ENCODE results near the gene ACOT11.
"Not testable (repeated sequence)": the region's sequence is repeated elsewhere in the genome, so short reads cannot be mapped to it uniquely, and the experiment has no call there.

Gene ACOT11

GRCh38 chr1:54608566-54609230 is 60.7 kb downstream of the ACOT11 start:
- DNase-seq (no peak), ATAC-seq (no peak)

DNA sequence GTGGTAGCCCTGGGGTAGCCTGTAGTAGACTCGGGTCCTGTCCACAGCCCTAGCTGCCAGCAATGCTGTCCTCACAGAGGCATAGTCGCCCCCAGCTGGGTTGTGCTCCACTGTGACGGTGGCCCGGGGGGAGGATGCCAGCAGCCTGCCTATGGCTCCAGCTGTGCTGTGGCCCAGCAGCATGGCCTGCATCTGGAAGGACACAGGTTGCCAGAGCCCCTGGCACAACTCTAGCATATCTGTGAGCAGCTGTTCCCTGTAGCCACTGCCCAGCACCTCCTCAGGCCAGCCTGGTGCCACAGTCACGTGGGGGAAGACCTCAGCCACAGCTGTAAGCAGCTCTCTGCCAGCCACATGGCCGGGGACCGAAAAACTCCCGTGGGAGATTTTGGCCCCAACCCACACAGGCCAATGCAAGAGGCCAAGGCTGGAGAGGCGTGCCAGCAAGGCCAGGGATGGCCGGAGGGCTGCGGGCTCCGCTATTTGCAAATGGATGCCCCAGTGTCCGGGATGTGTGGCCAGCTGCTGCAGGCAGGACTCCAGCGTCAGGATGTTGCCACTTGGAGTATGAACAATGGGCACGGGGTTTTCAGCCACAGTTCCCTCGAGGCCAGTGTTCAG is 61.4 kb downstream of the ACOT11 start:
- no peak for ATAC-seq
- no peak for DNase-seq

- no peak for ATAC-seq
- DNase-seq, result no peak
Measured at GRCh38 chr1:54610048-54610447, 62.0 kb downstream of the ACOT11 start.

GRCh38 chr1:54610601-54611580 is 62.9 kb downstream of the ACOT11 start:
- DNase-seq (no peak), ATAC-seq (no peak)

DNA sequence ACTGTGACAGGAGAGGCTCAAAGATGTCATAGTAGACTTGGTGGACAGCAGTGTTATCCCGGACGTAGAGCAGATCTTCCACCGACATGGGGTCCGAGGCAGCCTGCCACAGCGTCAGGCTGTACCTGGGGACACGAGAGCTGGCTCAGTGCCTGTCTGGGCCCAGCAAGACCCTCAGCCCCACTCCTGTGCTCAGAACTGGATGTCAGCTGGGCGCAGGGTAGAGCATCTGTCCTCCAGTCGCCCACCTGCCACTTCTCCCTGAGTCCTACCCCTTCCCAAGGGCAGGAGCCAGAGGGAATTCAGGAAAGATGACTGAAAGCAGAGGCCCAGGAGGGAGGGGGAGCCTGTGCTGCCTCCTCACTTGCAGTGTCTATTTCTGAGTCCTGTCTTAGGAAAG is 63.6 kb downstream of the ACOT11 start:
- ATAC-seq (no peak), DNase-seq (no peak)

- no peak for DNase-seq
- no peak for ATAC-seq
Measured at GRCh38 chr1:54614024-54614423, 66.0 kb downstream of the ACOT11 start.

DNA sequence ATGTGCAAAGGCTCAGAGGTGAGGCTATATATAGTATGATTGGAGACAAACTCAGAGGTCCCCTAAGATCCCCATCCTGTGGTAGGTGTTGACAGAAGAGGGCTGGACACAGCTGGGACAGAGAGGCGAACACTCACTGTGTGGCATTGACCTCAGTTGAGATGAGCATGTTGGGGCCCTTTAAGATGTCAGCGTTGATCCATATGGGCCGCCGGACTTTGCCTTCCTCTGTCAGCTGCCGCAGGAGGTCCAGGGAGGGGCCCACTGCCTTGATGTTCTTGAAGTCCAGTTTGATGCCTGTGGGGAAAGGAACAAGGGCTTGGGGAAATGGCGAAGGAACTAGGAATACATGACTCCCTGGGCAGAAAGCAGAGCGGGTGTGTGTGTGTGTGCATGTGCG is 66.5 kb downstream of the ACOT11 start:
- DNase-seq, result no peak
- ATAC-seq, result no peak

GRCh38 chr1:54615531-54616279 is 67.7 kb downstream of the ACOT11 start:
- DNase-seq, result no peak

GRCh38 chr1:54619749-54620148 is 71.7 kb downstream of the ACOT11 start:
- DNase-seq (no peak), ATAC-seq (no peak)

More at GRCh38 chr1:54615531-54616279, 67.7 kb downstream of the ACOT11 start:
- ATAC-seq, result no peak

GRCh38 chr1:54623216-54624007 is 75.4 kb downstream of the ACOT11 start, which contains the start of gene FAM151A:
TSS of gene FAM151A (minus strand) at chr1:54623525. CDS start at chr1:54623395, 130 bp downstream.
- no peak for ATAC-seq

DNA sequence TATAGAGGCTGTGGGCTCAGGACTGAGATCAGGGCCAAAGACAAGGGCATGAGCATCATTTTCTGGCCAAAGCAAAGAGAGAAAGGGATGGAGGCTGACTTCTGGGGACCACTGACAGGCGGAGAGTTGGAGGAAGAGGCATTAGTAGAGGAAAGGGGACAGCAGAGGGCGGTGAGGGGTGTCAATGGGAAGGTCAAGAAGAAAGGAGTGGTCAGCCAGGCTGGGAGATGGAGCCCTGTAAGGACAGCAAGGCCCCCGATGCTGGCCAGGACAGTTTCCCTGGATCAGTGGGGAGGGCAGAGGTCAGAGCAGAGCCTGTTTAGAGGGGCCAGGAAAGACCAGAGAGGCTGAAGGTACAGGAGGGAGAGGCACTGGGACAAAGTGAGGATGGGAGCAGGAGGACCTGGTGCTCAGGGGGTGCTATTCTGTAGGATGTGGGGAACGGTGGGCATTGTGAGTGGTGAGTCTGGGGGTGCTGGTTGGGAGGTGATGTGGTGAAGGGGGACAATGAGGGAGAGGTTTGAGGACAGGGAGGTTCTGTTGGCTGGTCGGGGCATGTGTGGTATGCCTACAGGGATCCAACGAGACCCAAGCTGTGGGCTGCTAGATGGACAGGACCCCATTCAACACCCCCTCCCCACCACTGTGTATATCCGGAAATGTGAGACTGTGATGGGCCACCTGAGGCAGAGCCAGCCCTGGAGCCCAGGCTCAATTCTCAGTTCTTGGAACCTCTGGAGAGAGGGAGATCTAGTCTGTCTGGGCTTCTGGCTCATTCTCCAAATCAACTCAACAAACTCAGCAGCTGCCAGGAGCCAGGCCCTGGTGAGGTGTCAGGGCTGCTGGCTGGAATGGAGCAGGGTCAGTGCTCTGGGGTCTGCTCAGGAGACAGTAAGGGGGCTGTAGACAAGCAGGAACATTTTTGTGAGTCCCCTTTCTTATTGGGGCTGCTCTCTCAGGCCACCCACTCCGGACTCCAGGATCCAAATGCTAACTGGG is 76.7 kb downstream of the ACOT11 start:
- DNase-seq (no peak), ATAC-seq (no peak)

More at GRCh38 chr1:54623216-54624007, 75.4 kb downstream of the ACOT11 start, which contains the start of gene FAM151A:
- DNase-seq, result no peak

DNA sequence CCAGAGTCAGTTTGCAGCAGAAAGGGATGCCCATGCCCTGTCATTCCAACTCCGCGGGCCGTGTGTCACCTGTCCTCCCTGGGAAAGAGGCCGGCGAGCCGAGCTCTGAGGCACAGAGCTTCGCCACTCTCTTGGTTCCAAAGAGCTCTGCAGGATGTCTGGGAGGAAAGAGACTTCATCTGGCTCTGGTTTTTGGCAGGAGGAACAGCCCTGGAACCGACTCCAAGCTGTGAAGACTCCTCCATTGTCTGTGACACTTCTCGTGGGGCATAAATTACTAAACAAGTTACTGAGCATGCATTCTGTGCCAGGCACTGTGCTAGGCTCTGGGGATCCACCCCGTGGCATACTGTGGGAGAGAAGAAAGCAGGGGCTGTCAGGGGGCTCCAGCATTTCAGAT is 79.2 kb downstream of the ACOT11 start:
- ATAC-seq (no peak), DNase-seq (no peak)

DNA sequence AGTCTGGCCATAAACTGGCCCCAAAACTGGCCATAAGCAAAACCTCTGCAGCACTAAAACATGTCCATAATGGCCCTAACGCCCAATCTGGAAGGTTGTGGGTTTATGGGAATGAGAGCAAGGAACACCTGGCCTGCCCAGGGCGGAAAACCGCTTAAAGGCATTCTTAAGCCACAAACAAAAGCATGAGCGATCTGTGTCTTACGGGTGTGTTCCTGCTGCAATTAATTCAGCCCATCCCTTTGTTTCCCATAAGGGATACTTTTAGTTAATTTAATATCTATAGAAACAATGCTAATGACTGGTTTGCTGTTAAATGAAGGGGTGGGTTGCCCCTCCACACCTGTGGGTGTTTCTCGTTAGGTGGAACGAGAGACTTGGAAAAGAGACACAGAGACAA is 87.8 kb downstream of the ACOT11 start:
- ATAC-seq, DNase-seq: not testable (repeated sequence)

DNA sequence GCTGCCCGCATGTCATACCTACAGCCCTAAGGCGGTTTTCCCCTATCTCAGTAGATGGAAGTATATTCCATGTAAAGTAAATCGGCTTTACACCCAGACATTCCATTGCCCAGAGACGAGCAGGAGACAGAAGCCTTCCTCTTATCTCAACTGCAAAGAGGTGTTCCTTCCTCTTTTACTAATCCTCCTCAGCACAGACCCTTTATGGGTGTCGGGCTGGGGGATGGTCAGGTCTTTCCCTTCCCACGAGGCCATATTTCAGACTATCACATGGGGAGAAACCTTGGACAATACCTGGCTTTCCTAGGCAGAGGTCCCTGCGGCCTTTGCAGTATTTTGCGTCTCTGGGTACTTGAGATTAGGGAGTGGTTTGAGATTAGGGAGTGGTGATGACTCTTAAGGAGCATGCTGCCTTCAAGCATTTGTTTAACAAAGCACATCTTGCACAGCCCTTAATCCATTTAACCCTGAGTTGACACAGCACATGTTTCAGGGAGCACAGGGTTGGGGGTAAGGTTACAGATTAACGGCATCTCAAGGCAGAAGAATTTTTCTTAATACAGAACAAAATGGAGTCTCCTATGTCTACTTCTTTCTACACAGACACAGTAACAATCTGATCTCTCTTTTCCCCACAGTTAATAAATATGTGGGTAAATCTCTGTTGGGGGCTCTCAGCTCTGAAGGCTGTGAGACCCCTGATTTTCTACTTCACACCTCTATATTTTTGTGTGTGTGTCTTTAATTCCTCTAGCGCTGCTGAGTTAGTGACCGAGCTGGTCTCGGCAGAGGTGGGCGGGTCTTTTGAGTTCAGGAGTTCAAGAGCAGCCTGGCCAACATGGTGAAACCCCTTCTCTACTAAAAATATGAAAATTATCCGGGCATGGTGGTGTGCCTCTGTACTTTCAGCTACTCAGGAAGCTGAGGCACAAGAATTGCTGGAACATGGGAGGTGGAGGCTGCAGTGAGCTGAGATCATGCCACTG is 88.7 kb downstream of the ACOT11 start:
- ATAC-seq, DNase-seq: not testable (repeated sequence)

- no peak for DNase-seq
- no peak for ATAC-seq
Measured at GRCh38 chr1:54640361-54640760, 92.3 kb downstream of the ACOT11 start.

- ATAC-seq, result no peak
- no peak for DNase-seq
Measured at GRCh38 chr1:54640863-54641836, 93.1 kb downstream of the ACOT11 start, which contains the start of gene MROH7. TSS of gene MROH7 (plus strand) at chr1:54641786. CDS start at chr1:54652927, 11,141 bp downstream.

DNA sequence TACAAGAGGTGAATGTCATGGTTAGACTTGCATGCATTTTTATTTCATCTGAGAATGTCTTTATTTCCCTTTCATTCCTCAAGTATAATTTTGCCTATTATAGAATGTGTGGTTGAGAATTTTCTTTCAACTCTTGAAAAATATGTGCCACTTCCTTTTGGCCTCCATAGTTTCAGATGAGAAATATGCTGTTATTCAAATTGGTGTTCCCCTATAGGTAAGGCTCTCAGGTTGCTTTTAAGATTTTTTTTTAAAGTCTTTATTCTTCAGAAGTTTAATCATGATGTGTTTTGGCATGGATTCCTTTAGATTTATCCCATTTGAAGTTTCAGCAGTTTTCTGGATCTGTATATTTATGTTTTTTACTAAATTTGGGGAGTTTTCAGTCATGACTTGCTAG is 95.7 kb downstream of the ACOT11 start:
- ATAC-seq, result no peak
- DNase-seq, result no peak
